ACC112 (cell line): ENCODE measurements around the gene SARS1.

ENCODE experiments used
- H2AFZ ChIP-seq: fragments of 200-600 bp; sonication (generic); one replicate; pipeline ENCODE4 v1.6.0; 2017; ENCODE audit warnings: antibody characterized with exemption, low read length; ENCODE audit not compliant: unreplicated experiment
- H3K27ac ChIP-seq: fragments of 200-600 bp; sonication (generic); 2 replicates; pipeline ENCODE4 v1.5.1; 2014; ENCODE audit warnings: low read depth, mild to moderate bottlenecking, antibody characterized with exemption, low read length, moderate library complexity
- H3K27me3 ChIP-seq: fragments of 200-600 bp; sonication (generic); 2 replicates; pipeline ENCODE4 v1.6.1; 2014; ENCODE audit warnings: mild to moderate bottlenecking, antibody characterized with exemption, low read length, moderate library complexity, mixed read lengths; ENCODE audit not compliant: insufficient read depth
- H3K36me3 ChIP-seq: fragments of 200-600 bp; sonication (generic); 2 replicates; pipeline ENCODE4 v1.6.1; 2016; ENCODE audit warnings: mild to moderate bottlenecking, antibody characterized with exemption, low read length, moderate library complexity, mixed read lengths; ENCODE audit not compliant: insufficient read depth
- H3K4me1 ChIP-seq: fragments of 200-600 bp; sonication (generic); one replicate; pipeline ENCODE4 v1.6.1; 2016; ENCODE audit warnings: low read length, mixed read lengths; ENCODE audit not compliant: insufficient read depth, unreplicated experiment, control insufficient read depth
- H3K4me3 ChIP-seq: fragments of 200-600 bp; sonication (generic); 2 replicates; pipeline ENCODE4 v1.5.1; 2014; ENCODE audit warnings: mild to moderate bottlenecking, low read depth, low read length
- H3K79me2 ChIP-seq: fragments of 200-600 bp; sonication (generic); one replicate; pipeline ENCODE4 v1.6.0; 2016; ENCODE audit warnings: low read length; ENCODE audit not compliant: control insufficient read depth, unreplicated experiment, insufficient read depth

SARS1 gene

DNA sequence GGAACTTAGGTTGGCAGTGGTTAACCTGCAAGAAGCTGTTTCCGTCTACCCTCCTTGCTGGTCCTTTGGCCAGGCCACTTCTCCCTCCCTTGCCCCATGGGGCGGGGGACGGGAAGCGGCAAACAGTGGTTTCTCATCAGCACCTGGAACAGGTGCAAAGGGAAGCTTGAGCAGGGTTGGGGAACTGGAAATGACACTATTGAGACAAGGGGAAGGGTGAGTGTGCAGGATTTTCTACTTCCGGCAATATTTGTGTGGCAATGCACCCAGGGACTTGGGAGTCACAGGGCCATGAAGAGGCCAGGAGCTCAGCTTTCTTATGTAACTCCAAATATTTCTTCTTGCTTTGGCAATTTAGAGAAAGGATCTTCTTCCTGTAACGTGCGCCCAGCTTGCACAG lies 29.0 kb upstream of the SARS1 start:
- Histone ChIP-seq H3K4me3 (no peak overlapping the region), H3K36me3 (no peaks in the 10 kb centered on the region), H3K27ac (no peak overlapping the region), H3K4me1 (peaks cover 4% of the 10 kb centered on the region), H3K79me2 (no peaks in the 10 kb centered on the region), H2AFZ (no peak overlapping the region), H3K27me3 (0 out of 2 replicates have a peak, but pooled peaks cover 7% of the 10 kb centered on the region)

GRCh38 chr1:109185357-109185756 lies 28.4 kb upstream of the SARS1 start:
- no peaks in the 10 kb centered on the region for H3K36me3 ChIP-seq
- no peaks in the 10 kb centered on the region for H3K79me2 ChIP-seq
- H3K27ac ChIP-seq: no peak overlapping the region
- no peak overlapping the region for H3K4me3 ChIP-seq
- 0 out of 2 replicates have a peak, but pooled peaks cover 7% of the 10 kb centered on the region for H3K27me3 ChIP-seq
- peaks cover 4% of the 10 kb centered on the region for H3K4me1 ChIP-seq
- no peak overlapping the region for H2AFZ ChIP-seq

GRCh38 chr1:109185990-109186732 lies 27.6 kb upstream of the SARS1 start:
- Histone ChIP-seq H3K27ac (no peak overlapping the region), H3K27me3 (0 out of 2 replicates have a peak, but pooled peaks cover 7% of the 10 kb centered on the region), H3K4me1 (peaks cover 4% of the 10 kb centered on the region), H3K79me2 (no peaks in the 10 kb centered on the region), H3K36me3 (no peaks in the 10 kb centered on the region), H2AFZ (no peak overlapping the region), H3K4me3 (no peak overlapping the region)

DNA sequence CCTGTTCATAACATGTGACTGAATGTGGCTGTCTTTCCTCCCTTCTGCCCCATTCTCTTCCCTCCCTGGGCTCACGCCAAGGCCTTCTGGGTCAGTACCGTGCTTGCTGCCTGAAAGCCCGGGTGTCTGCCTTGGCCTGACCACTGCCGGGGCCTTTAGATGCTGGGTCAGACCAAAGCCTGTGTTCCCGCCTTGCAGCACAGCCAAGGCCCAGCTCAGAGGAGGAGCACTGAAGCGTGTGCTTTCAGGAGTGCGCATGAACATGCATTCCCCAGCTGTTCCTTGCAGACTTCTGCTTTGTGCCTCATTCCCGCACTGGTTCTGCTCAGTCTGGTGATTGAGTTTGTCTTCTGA lies 27.0 kb upstream of the SARS1 start:
- Histone ChIP-seq H3K79me2 (no peaks in the 10 kb centered on the region), H3K27me3 (0 out of 2 replicates have a peak, but pooled peaks cover 7% of the 10 kb centered on the region), H3K4me1 (no peaks in the 10 kb centered on the region), H3K4me3 (no peak overlapping the region), H3K27ac (no peak overlapping the region), H2AFZ (no peak overlapping the region), H3K36me3 (no peaks in the 10 kb centered on the region)

DNA sequence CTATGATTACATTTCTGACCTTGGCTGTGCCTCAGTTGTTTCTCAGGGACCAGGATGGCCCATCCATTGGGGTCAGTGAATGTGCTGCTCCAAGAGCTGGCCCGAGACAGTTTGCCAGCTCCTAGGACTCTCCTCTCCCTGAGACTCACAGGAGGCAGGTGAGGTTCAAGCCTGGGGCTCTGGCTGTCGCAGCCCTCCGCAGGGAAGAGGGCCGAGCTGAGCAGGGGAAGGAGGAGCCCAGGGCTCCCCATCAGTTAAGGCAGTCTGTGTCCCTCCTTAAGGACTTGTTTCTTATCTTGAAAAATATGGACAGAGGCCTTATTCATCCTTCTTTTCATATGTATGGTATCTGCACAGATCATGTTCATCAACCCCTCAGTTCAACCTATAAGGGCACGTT lies 26.6 kb upstream of the SARS1 start:
- Histone ChIP-seq H3K27ac (no peak overlapping the region), H3K4me1 (no peaks in the 10 kb centered on the region), H3K4me3 (no peak overlapping the region), H3K79me2 (no peaks in the 10 kb centered on the region), H2AFZ (no peak overlapping the region), H3K27me3 (0 out of 2 replicates have a peak, but pooled peaks cover 7% of the 10 kb centered on the region), H3K36me3 (no peaks in the 10 kb centered on the region)

DNA sequence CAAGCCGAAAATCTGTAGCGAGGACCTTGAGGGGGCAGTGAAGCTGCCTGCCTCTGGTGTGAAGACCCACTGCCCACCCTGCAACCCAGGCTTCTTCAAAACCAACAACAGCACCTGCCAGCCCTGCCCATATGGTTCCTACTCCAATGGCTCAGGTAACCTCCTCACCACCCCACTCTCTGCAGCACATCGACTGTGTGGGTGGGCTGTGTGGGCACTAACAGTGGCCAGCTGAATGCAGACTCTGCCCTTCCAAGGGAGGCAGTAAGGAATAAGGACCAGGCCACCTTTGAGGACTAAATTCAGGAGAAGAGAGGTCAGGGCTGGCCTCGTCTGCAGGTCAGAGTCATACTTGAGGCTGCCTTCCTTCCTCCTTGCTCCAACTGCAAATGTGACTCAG lies 25.5 kb upstream of the SARS1 start:
- H3K79me2 ChIP-seq: no peaks in the 10 kb centered on the region
- H3K27ac ChIP-seq: no peak overlapping the region
- no peaks in the 10 kb centered on the region for H3K4me1 ChIP-seq
- H3K36me3 ChIP-seq: no peaks in the 10 kb centered on the region
- H3K27me3 ChIP-seq: 0 out of 2 replicates have a peak, but pooled peaks cover 7% of the 10 kb centered on the region
- H3K4me3 ChIP-seq: no peak overlapping the region
- H2AFZ ChIP-seq: no peak overlapping the region

GRCh38 chr1:109188781-109189180 lies 24.9 kb upstream of the SARS1 start:
- no peaks in the 10 kb centered on the region for H3K79me2 ChIP-seq
- H3K27ac ChIP-seq: no peak overlapping the region
- no peak overlapping the region for H2AFZ ChIP-seq
- no peaks in the 10 kb centered on the region for H3K36me3 ChIP-seq
- no peaks in the 10 kb centered on the region for H3K4me1 ChIP-seq
- H3K27me3 ChIP-seq: 0 out of 2 replicates have a peak, but pooled peaks cover 7% of the 10 kb centered on the region
- no peak overlapping the region for H3K4me3 ChIP-seq

DNA sequence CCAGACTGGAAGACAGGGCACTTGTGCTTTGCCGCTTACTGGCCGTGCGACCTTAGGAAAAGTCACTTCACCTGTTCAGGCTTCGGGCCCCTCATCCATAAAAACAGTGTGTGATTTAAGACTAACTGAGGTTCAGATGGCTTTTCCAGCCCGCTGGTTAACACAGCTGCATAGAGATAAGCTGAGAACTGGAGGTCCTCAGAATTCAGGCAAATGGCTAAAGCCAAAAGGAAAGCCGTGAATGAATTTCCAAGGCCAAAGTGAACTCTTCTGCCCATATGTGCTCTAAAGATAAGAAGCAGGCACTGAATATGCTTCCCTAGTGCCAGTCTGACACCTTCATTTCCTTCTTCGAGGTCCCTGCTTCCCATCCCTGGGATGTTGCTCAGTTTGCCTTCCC lies 23.5 kb upstream of the SARS1 start:
- Histone ChIP-seq H3K79me2 (no peaks in the 10 kb centered on the region), H3K27ac (no peak overlapping the region), H3K36me3 (no peaks in the 10 kb centered on the region), H2AFZ (no peak overlapping the region), H3K4me1 (no peaks in the 10 kb centered on the region), H3K27me3 (0 out of 2 replicates have a peak, but pooled peaks cover 7% of the 10 kb centered on the region), H3K4me3 (no peak overlapping the region)

GRCh38 chr1:109191377-109191776 lies 22.3 kb upstream of the SARS1 start:
- Histone ChIP-seq H3K4me1 (no peaks in the 10 kb centered on the region), H2AFZ (no peak overlapping the region), H3K79me2 (no peaks in the 10 kb centered on the region), H3K27ac (no peak overlapping the region), H3K4me3 (no peak overlapping the region), H3K27me3 (0 out of 2 replicates have a peak, but pooled peaks cover 7% of the 10 kb centered on the region), H3K36me3 (no peaks in the 10 kb centered on the region)

DNA sequence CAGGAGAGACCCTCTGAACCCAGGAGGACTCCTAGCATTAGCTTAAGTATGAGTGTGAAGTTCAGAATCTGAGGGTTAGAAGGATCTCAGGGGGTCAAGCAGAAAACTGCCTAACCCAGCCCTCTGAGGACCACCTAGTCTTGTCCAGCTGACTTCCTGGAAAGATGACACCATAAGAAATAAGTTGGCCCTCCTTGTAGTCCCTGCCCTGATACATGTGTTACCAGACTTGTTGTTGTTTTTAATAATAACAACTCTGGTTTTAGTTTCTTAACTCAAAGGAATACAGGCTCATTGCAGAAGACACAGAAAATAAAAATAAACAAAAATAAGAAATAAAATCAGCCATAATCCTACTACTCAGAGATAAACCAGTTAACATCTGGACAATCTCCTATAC lies 21.8 kb upstream of the SARS1 start:
- no peak overlapping the region for H3K4me3 ChIP-seq
- H3K36me3 ChIP-seq: no peaks in the 10 kb centered on the region
- no peaks in the 10 kb centered on the region for H3K4me1 ChIP-seq
- H2AFZ ChIP-seq: no peak overlapping the region
- no peak overlapping the region for H3K27ac ChIP-seq
- 0 out of 2 replicates have a peak, but pooled peaks cover 7% of the 10 kb centered on the region for H3K27me3 ChIP-seq
- no peaks in the 10 kb centered on the region for H3K79me2 ChIP-seq

DNA sequence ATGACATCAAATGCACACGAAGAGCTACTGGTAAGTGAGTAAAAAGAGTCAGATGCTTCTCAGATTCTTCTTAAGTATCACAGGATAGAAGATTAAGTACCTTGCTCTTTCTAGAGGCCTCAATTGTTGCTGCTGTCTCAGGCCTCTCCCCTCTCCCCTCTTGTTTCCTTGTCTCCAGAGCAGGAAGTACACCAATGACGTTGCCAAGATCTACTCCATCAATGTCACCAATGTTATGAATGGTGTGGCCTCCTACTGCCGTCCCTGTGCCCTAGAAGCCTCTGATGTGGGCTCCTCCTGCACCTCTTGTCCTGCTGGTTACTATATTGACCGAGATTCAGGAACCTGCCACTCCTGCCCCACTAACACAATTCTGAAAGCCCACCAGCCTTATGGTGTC lies 21.3 kb upstream of the SARS1 start:
- Histone ChIP-seq H3K4me3 (no peak overlapping the region), H3K27ac (no peak overlapping the region), H3K27me3 (0 out of 2 replicates have a peak, but pooled peaks cover 7% of the 10 kb centered on the region), H3K79me2 (no peaks in the 10 kb centered on the region), H3K4me1 (peaks cover under 1% of the 10 kb centered on the region), H2AFZ (no peak overlapping the region), H3K36me3 (no peaks in the 10 kb centered on the region)
